K562 (cell line): Measurements from ENCODE around the gene COQ4. TPM values are rescaled to one million over a fixed set of nuclear protein-coding genes. Genes with fewer than 3 reads are reported as not detected.
A peak's percentile ranks its signal among the peaks of the same experiment; 100 is the strongest.

Source experiments
- CBX8 ChIP-seq: fragments of 200-600 bp; sonication (generic); IDR thresholded peaks from 2 replicates; pipeline ENCODE4 v1.6.1; 2012; ENCODE audit warnings: borderline replicate concordance, mixed run types, low read depth, mild to moderate bottlenecking, moderate library complexity, mixed read lengths, low read length, control low read depth, inconsistent platforms; ENCODE audit not compliant: poor library complexity, severe bottlenecking; ENCODE audit errors: extremely low read depth
- ETS2 ChIP-seq: IDR thresholded peaks from 2 replicates; pipeline ENCODE4 v1.6.1; 2016; ENCODE audit warnings: borderline replicate concordance, missing genetic modification characterization, mild to moderate bottlenecking, moderate library complexity, missing compliant biosample characterization; ENCODE audit not compliant: poor library complexity, severe bottlenecking
- HDAC6 ChIP-seq: IDR thresholded peaks from 2 replicates; pipeline ENCODE4 v1.6.1; 2012; ENCODE audit warnings: low read depth, mild to moderate bottlenecking, control low read depth, inconsistent platforms, low read length, moderate library complexity
- HNRNPK ChIP-seq: fragments of 200-400 bp; formaldehyde crosslinking; IDR thresholded peaks from one replicate; pipeline ENCODE4 v1.6.1; 2018; ENCODE audit warnings: mild to moderate bottlenecking, low read depth, low read length; ENCODE audit not compliant: poor library complexity, severe bottlenecking
- NCOA6 ChIP-seq: fragments of 450-650 bp; IDR thresholded peaks from 2 replicates; pipeline ENCODE4 v1.6.1; 2017; ENCODE audit warnings: mild to moderate bottlenecking
- NUFIP1 ChIP-seq: fragments of 450-650 bp; IDR thresholded peaks from 2 replicates; pipeline ENCODE4 v1.6.1; 2018; ENCODE audit not compliant: partially characterized antibody
- OTX1 ChIP-seq: fragments of 450-650 bp; formaldehyde crosslinking; IDR thresholded peaks from 2 replicates; pipeline ENCODE4 v1.4.0; 2022; ENCODE audit warnings: mild to moderate bottlenecking
- RAD21 ChIP-seq, 2 experiments: fragments of 250-450 bp in 1 of 2; fragments of 450-650 bp in 1 of 2; sonication (Bioruptor Pico) in 1 of 2; formaldehyde crosslinking in 1 of 2; IDR thresholded peaks in 1 of 2; conservative IDR thresholded peaks in 1 of 2; 2 replicates each; pipeline versions ENCODE4 v1.4.0 to v1.8.0; 2020 to 2022; ENCODE audit warnings: mild to moderate bottlenecking in 2 of 2, moderate library complexity in 1 of 2
- TEAD2 ChIP-seq: fragments of 450-650 bp; IDR thresholded peaks from 2 replicates; pipeline ENCODE4 v1.6.1; 2016; ENCODE audit warnings: missing genetic modification characterization, control low read depth, missing compliant biosample characterization
- TRIM28 ChIP-seq: fragments of 450-650 bp; IDR thresholded peaks from 2 replicates; pipeline ENCODE4 v1.6.1; 2017
- ZMIZ1 ChIP-seq, 2 experiments: fragments of 150-350 bp in 1 of 2; IDR thresholded peaks; 2 replicates each; pipeline ENCODE4 v1.6.1; 2012 to 2016; ENCODE audit warnings: low read depth in 2 of 2, low read length in 2 of 2, mild to moderate bottlenecking in 1 of 2, moderate library complexity in 1 of 2
- ZNF140 ChIP-seq: fragments of 250-450 bp; sonication (Bioruptor Pico); IDR thresholded peaks from 2 replicates; pipeline ENCODE4 v1.8.0; 2021; ENCODE audit warnings: moderate library complexity, mild to moderate bottlenecking, inconsistent platforms
- ZNF239 ChIP-seq: fragments of 250-450 bp; sonication (Bioruptor Pico); IDR thresholded peaks from 2 replicates; pipeline ENCODE4 v1.4.0; 2020; ENCODE audit warnings: mild to moderate bottlenecking
- ZNF324 ChIP-seq: fragments of 250-450 bp; sonication (Bioruptor Pico); IDR thresholded peaks from 2 replicates; pipeline ENCODE4 v1.4.0; 2020; ENCODE audit warnings: mild to moderate bottlenecking
- ZSCAN29 ChIP-seq: fragments of 450-650 bp; IDR thresholded peaks from 2 replicates; pipeline ENCODE4 v1.6.1; 2017
- polyA plus RNA-seq, 8 experiments: library from polyadenylated mRNA; depleted of rRNA in 4 of 8; stranded (reverse) in 5 of 8; unstranded in 3 of 8; fragments of >200 nt; fragmentation: Nextera tagmentation in 2 of 8; fragmentation: Illumina TruSeq in 1 of 8; extraction: Ambion mirVana in 2 of 8; extraction: Trizol in 1 of 8; gene quantifications; 2 replicates each; pipeline versions ENCODE4 v1.2.1 to v1.2.3, GENCODE V29; 2011 to 2014; ENCODE audit warnings: inconsistent platforms in 1 of 8, missing spikeins in 1 of 8
- total RNA-seq, 7 experiments: library from RNA; depleted of rRNA in 6 of 7; stranded (reverse); fragments of >200 nt in 6 of 7; fragmentation: Illumina TruSeq in 2 of 7; extraction: Trizol in 2 of 7; gene quantifications; 2 replicates each; pipeline versions ENCODE4 v1.2.1 to v1.2.3, GENCODE V29; 2011 to 2021; ENCODE audit warnings: low replicate concordance in 1 of 7
- TF ChIP-seq, protein P1 (sequence below): sonication (generic); formaldehyde crosslinking; IDR thresholded peaks from 2 replicates; pipeline ENCODE4 v1.8.0; 2022; ENCODE audit warnings: missing genetic modification reagents, mild to moderate bottlenecking, moderate library complexity, borderline replicate concordance
- TF ChIP-seq, protein P2 (sequence below), 3 experiments: IDR thresholded peaks in 2 of 3; conservative IDR thresholded peaks in 1 of 3; 2 replicates each; pipeline ENCODE4 v1.5.1; 2011 to 2012; ENCODE audit warnings: low read length in 3 of 3, mild to moderate bottlenecking in 3 of 3, control low read depth in 2 of 3, improper control_type of control experiment in 1 of 3, inconsistent platforms in 1 of 3, low read depth in 1 of 3, mixed read lengths in 1 of 3, moderate library complexity in 1 of 3; ENCODE audit not compliant: insufficient read depth in 2 of 3
- TF ChIP-seq, protein P3 (sequence below): sonication (generic); formaldehyde crosslinking; IDR thresholded peaks from 2 replicates; pipeline ENCODE4 v1.8.0; 2022; ENCODE audit warnings: mild to moderate bottlenecking, missing genetic modification reagents

Gene COQ4
- total and polyA plus RNA-seq, 9 of the 15 experiments (the other 6 are each of a cell fraction or from before 2014, with no cell fraction given): 9.1 to 135 (median 67.2) TPM

DNA sequence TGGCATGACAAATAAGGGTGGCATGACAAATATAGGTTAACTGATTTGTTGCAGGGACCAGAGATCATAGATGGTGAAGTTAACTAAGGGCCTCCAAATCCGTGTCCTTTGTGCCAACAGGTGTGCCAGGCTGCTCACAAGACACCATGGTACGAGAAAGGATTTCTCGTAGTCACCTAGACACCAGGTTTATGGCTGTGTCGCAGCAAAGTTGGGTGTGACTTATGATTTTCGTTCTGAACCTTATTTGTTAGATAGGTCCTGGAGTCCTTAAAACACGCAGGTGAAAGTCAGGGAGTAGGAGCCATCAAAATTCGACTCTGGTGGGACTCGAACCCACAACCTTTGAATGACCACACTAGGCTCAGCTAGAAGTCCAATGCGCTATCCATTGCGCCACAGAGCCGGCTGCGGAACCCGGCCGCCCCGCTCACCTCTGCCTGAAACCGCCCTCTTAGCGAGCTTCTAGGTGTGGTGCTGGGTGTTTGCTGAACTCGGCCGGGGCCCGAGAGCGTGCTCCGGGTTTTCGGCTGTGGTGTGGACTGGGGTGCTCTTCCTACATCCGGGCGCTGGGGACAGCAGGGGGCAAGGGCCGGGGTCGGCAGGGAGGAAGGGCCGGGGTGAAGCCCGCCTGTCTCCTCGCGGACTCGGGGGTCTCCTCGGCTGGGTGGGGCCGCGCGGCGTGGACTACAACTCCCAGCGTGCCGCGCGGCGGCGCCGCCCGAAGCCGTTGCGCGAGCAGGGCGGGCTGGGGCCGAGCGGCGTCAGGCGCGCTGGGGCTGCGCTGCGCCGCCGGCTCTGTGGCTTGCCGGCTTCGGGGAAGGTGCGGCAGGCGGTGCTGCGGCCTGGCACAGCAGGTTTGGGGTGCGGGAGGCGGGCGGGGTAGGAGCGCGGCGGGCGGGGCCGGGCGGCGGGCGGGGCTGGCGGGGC is 17.4 kb downstream of the COQ4 start, which contains the start of gene SLC27A4 (continued):
- TF ChIP-seq, protein P1, sequence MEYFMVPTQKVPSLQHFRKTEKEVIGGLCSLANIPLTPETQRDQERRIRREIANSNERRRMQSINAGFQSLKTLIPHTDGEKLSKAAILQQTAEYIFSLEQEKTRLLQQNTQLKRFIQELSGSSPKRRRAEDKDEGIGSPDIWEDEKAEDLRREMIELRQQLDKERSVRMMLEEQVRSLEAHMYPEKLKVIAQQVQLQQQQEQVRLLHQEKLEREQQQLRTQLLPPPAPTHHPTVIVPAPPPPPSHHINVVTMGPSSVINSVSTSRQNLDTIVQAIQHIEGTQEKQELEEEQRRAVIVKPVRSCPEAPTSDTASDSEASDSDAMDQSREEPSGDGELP (CRISPR knock-in tag): no peak
- TF ChIP-seq NCOA6 (no peak), ZNF140 (CRISPR knock-in tag) (no peak), ZSCAN29 (peak; percentile 79), OTX1 (no peak), NUFIP1 (no peak), HDAC6 (no peak), ETS2 (tag) (no peak), TEAD2 (tag) (no peak), ZMIZ1 (IDR thresholded peaks at IDR 0.05; ENCODE audit: low read depth in 2 of 2, low read length in 2 of 2) (peak in 1 of 2 experiments; percentile 45; a peak in 2 of 4 replicates), CBX8 (no peak), ZNF324 (peak; percentile 51; the same call in 1 of the 2 replicates), RAD21 (CRISPR knock-in tag; conservative IDR thresholded peaks at IDR 0.05 in 1 of 2, IDR thresholded peaks at IDR 0.05 in 1 of 2) (peak; percentile 13 to 30; a peak in 2 of 4 replicates), TRIM28 (peak; percentile 81; the same call in 1 of the 2 replicates), HNRNPK (no peak), ZNF239 (CRISPR knock-in tag) (no peak; the same call in 1 of the 2 replicates)
- TF ChIP-seq, protein P2, sequence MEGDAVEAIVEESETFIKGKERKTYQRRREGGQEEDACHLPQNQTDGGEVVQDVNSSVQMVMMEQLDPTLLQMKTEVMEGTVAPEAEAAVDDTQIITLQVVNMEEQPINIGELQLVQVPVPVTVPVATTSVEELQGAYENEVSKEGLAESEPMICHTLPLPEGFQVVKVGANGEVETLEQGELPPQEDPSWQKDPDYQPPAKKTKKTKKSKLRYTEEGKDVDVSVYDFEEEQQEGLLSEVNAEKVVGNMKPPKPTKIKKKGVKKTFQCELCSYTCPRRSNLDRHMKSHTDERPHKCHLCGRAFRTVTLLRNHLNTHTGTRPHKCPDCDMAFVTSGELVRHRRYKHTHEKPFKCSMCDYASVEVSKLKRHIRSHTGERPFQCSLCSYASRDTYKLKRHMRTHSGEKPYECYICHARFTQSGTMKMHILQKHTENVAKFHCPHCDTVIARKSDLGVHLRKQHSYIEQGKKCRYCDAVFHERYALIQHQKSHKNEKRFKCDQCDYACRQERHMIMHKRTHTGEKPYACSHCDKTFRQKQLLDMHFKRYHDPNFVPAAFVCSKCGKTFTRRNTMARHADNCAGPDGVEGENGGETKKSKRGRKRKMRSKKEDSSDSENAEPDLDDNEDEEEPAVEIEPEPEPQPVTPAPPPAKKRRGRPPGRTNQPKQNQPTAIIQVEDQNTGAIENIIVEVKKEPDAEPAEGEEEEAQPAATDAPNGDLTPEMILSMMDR (IDR thresholded peaks at IDR 0.05 in 2 of 3, conservative IDR thresholded peaks at IDR 0.05 in 1 of 3; ENCODE audit: insufficient read depth in 2 of 3, low read depth in 1 of 3, low read length in 3 of 3): peak in 2 of 3 experiments; percentile 3 to 10; a peak in 3 of 6 replicates
- TF ChIP-seq, protein P3, sequence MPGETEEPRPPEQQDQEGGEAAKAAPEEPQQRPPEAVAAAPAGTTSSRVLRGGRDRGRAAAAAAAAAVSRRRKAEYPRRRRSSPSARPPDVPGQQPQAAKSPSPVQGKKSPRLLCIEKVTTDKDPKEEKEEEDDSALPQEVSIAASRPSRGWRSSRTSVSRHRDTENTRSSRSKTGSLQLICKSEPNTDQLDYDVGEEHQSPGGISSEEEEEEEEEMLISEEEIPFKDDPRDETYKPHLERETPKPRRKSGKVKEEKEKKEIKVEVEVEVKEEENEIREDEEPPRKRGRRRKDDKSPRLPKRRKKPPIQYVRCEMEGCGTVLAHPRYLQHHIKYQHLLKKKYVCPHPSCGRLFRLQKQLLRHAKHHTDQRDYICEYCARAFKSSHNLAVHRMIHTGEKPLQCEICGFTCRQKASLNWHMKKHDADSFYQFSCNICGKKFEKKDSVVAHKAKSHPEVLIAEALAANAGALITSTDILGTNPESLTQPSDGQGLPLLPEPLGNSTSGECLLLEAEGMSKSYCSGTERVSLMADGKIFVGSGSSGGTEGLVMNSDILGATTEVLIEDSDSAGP (CRISPR knock-in tag): 0 out of 2 replicates have a peak, but pooled peaks have one; percentile 65
